Gastrocnemius medialis (tissue), 4 donors: ENCODE measurements around the gene PTH2. TPM values are rescaled to one million over a fixed set of nuclear protein-coding genes. Genes with fewer than 3 reads are reported as not detected.
A peak's percentile ranks its signal among the peaks of the same experiment; 100 is the strongest.

Experiments
- ATAC-seq, 2 donors: fragments of 150-250 bp; one replicate each; pipeline ENCODE4 v1.9.1; 2016
- DNase-seq, 2 donors: peaks; one replicate each; pipeline ENCODE4 v3.0.0-alpha.2; 2019
- H3K27ac ChIP-seq, 4 donors: fragments of 200-600 bp; sonication (generic); 1 replicate in 1 of 4; 2 replicates in 3 of 4; pipeline ENCODE4 v1.5.1; 2016 to 2018; ENCODE audit warnings: mild to moderate bottlenecking in 2 of 4, moderate library complexity in 1 of 4
- H3K27me3 ChIP-seq, 3 donors: fragments of 200-600 bp; sonication (generic) in 2 of 3; 1 replicate in 1 of 3; 2 replicates in 2 of 3; pipeline versions ENCODE4 v1.5.1 to v1.6.0; 2016 to 2019; ENCODE audit warnings: mild to moderate bottlenecking in 1 of 3, moderate library complexity in 1 of 3
- H3K36me3 ChIP-seq, 2 donors: fragments of 200-600 bp; sonication (generic) in 1 of 2; one replicate each; pipeline ENCODE4 v1.5.1; 2017 to 2018
- H3K4me1 ChIP-seq, 2 donors: fragments of 200-600 bp; sonication (generic) in 1 of 2; one replicate each; pipeline ENCODE4 v1.5.1; 2016 to 2017; ENCODE audit warnings: mild to moderate bottlenecking in 2 of 2
- H3K4me3 ChIP-seq, 4 donors: fragments of 200-600 bp; sonication (generic) in 3 of 4; 1 replicate in 1 of 4; 2 replicates in 3 of 4; pipeline ENCODE4 v1.5.1; 2016 to 2019; ENCODE audit warnings: mild to moderate bottlenecking in 2 of 4
- H3K9me3 ChIP-seq, 3 donors: fragments of 200-600 bp; sonication (generic) in 2 of 3; 1 replicate in 1 of 3; 2 replicates in 2 of 3; pipeline ENCODE4 v1.5.1; 2016 to 2019
- CTCF ChIP-seq, 5 experiments: fragments of 450-650 bp in 3 of 5; fragments of 200-600 bp in 2 of 5; sonication (generic) in 2 of 5; IDR thresholded peaks in 4 of 5; conservative IDR thresholded peaks in 1 of 5; 1 replicate in 4 of 5; 2 replicates in 1 of 5; pipeline ENCODE4 v1.5.1; 2016 to 2019; ENCODE audit warnings: antibody characterized with exemption in 5 of 5, mild to moderate bottlenecking in 3 of 5, moderate library complexity in 3 of 5
- POLR2A ChIP-seq, 2 donors: fragments of 450-650 bp; IDR thresholded peaks; one replicate each; pipeline ENCODE4 v1.6.1; 2017; ENCODE audit warnings: antibody characterized with exemption in 2 of 2, mild to moderate bottlenecking in 2 of 2, moderate library complexity in 2 of 2
- in situ Hi-C, 4 donors: fragments of 200-750 bp; cut with MboI; loops; one replicate each; pipeline versions ENCODE4 v1.15.0 to v1.8.0; 2017; ENCODE audit warnings: low sequenced_read_pairs in 4 of 4
- intact Hi-C: fragments of 100-400 bp; cut with DNase I; formaldehyde crosslinking; loops from one replicate; pipeline ENCODE4 v1.15.1; 2023; ENCODE audit warnings: low total_unique reads
- total RNA-seq, 4 donors: library from RNA; depleted of rRNA; stranded (reverse); fragments of >200 nt; gene quantifications; one replicate each; pipeline versions ENCODE4 v1.1.0 to v1.2.3, GENCODE V29; 2016

PTH2 gene
- total RNA-seq, 4 donors from 2014 or later, result not detected

GRCh38 chr19:49425178-49425577 is 1.9 kb upstream of the PTH2 start, which contains the start of gene GFY:
Gene GFY, plus strand, starts transcription at chr19:49425388. Its CDS starts 1,043 bp downstream, at chr19:49426431.
- in situ Hi-C loops (no loop called here), intact Hi-C loops (no loop called here)
- Histone ChIP-seq H3K4me1 (peaks cover 13 to 29% of the 10 kb centered on the region in 2 donors), H3K27ac (no peak within 1 kb of the TSS), H3K27me3 (peaks cover 91 to 99% (median 94%) of the 10 kb centered on the region in 3 donors), H3K36me3 (no peaks in the 10 kb centered on the region), H3K4me3 (no peak within 1 kb of the TSS), H3K9me3 (no peaks in the 10 kb centered on the region)
- no peak for DNase-seq
- TF ChIP-seq POLR2A (IDR thresholded peaks at IDR 0.05), result no peak
- no peak for TF ChIP-seq CTCF (IDR thresholded peaks at IDR 0.05 in 4 of 5, conservative IDR thresholded peaks at IDR 0.05 in 1 of 5)
- no peak for ATAC-seq

DNA sequence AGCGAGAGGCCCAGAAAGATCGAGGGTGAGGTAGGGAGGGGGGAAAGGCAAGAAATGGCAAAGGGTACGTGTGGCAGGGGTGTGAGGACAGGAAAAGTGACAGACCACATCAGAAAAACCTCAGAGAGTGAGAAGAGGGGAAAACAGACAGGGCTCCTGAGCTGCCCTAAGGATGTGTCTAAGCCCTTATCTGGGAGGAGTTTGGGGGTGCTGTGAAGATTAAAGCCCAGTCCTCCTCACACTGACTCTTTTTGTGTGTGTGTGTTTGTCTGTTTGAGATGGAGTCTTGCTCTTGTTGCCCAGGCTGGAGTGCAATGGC is 703 bp upstream of the PTH2 start:
- intact Hi-C loops (no loop called here), in situ Hi-C loops (no loop called here)
- no peak overlapping the region for H3K27ac ChIP-seq
- H3K4me3 ChIP-seq, result no peak overlapping the region
- no peaks in the 10 kb centered on the region for H3K9me3 ChIP-seq
- peaks cover 90 to 100% (median 99%) of the 10 kb centered on the region in 3 donors for H3K27me3 ChIP-seq
- no peak for DNase-seq
- TF ChIP-seq POLR2A (IDR thresholded peaks at IDR 0.05) (no peak), CTCF (IDR thresholded peaks at IDR 0.05 in 4 of 5, conservative IDR thresholded peaks at IDR 0.05 in 1 of 5) (no peak)
- H3K4me1 ChIP-seq, result peaks cover 13 to 29% of the 10 kb centered on the region in 2 donors
- no peaks in the 10 kb centered on the region for H3K36me3 ChIP-seq
- no peak for ATAC-seq

DNA sequence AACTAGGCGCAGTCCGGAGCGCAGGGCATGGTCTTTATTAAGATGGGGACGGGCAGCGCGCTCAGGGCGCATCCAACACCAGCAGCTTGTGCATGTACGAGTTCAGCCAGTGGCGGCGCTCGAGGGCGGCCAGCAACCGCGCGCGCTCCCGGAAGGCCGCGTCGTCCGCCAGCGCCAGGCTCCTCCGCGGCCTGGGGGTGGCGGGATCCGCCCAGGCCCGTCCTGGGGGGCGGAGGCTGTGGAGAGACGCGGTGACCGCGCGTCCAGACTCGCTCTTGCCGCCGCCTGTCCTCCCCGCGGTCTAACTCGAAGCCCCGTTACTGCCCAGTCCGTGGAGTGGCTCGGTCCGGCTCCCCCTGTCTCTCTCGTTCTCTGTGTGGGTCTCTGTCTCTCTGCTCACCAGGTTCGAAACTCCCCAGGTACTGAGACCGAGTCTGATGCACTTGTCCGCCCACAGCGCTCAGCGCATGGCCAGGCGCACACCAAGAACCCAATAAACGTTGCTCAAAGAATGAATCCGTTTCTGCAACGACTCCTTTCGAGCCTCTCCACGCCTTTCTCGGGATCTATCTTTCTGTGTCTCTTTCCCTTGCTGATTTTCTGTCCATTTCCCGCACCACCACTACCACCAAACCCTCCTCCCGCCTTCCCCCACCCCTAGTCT is 702 bp downstream of the PTH2 start:
- H3K4me3 ChIP-seq, result peak overlapping the region; percentile 10 to 47 (median 30)
- intact Hi-C loops, result loop anchor here (1.0 kb wide), 1 partner anchor 21 kb away; no protein-coding TSS in a partner anchor
- TF ChIP-seq POLR2A (IDR thresholded peaks at IDR 0.05) (no peak), CTCF (IDR thresholded peaks at IDR 0.05 in 4 of 5, conservative IDR thresholded peaks at IDR 0.05 in 1 of 5) (peak in 4 of 5 experiments; percentile 28 to 54 (median 36))
- no peaks in the 10 kb centered on the region for H3K36me3 ChIP-seq
- ATAC-seq (no peak), DNase-seq (no peak)
- H3K9me3 ChIP-seq, result no peaks in the 10 kb centered on the region
- H3K27me3 ChIP-seq, result peaks cover 91 to 99% (median 94%) of the 10 kb centered on the region in 3 donors
- peaks cover 13 to 21% of the 10 kb centered on the region in 2 donors for H3K4me1 ChIP-seq
- in situ Hi-C loops, result no loop called here
- no peak overlapping the region for H3K27ac ChIP-seq

GRCh38 chr19:49421878-49422202 is 1.4 kb downstream of the PTH2 start:
- in situ Hi-C loops, result no loop called here
- Histone ChIP-seq H3K36me3 (no peaks in the 10 kb centered on the region), H3K27me3 (peaks cover 85 to 97% (median 92%) of the 10 kb centered on the region in 3 donors), H3K4me3 (no peak overlapping the region), H3K27ac (no peak overlapping the region), H3K4me1 (peaks cover 13 to 21% of the 10 kb centered on the region in 2 donors), H3K9me3 (no peaks in the 10 kb centered on the region)
- intact Hi-C loops, result loop anchor here (1.0 kb wide), 1 partner anchor 21 kb away; no protein-coding TSS in a partner anchor
- TF ChIP-seq CTCF (IDR thresholded peaks at IDR 0.05 in 4 of 5, conservative IDR thresholded peaks at IDR 0.05 in 1 of 5) (no peak), POLR2A (IDR thresholded peaks at IDR 0.05) (no peak)
- DNase-seq, result no peak
- no peak for ATAC-seq
